Peyer's patch (tissue), 4 donors: ENCODE measurements around the gene CHST3.

Experiments used
- POLR2A ChIP-seq, 2 donors: fragments of 450-650 bp; IDR thresholded peaks; one replicate each; pipeline ENCODE4 v1.5.1; 2017; ENCODE audit warnings: antibody characterized with exemption in 2 of 2, mild to moderate bottlenecking in 2 of 2, moderate library complexity in 2 of 2
- TF ChIP-seq, protein P1 (sequence below), 6 experiments: fragments of 450-650 bp in 4 of 6; fragments of 200-600 bp in 2 of 6; sonication (generic) in 1 of 6; IDR thresholded peaks; one replicate each; pipeline ENCODE4 v1.5.1; 2017 to 2019; ENCODE audit warnings: antibody characterized with exemption in 6 of 6, mild to moderate bottlenecking in 3 of 6, moderate library complexity in 1 of 6

DNA sequence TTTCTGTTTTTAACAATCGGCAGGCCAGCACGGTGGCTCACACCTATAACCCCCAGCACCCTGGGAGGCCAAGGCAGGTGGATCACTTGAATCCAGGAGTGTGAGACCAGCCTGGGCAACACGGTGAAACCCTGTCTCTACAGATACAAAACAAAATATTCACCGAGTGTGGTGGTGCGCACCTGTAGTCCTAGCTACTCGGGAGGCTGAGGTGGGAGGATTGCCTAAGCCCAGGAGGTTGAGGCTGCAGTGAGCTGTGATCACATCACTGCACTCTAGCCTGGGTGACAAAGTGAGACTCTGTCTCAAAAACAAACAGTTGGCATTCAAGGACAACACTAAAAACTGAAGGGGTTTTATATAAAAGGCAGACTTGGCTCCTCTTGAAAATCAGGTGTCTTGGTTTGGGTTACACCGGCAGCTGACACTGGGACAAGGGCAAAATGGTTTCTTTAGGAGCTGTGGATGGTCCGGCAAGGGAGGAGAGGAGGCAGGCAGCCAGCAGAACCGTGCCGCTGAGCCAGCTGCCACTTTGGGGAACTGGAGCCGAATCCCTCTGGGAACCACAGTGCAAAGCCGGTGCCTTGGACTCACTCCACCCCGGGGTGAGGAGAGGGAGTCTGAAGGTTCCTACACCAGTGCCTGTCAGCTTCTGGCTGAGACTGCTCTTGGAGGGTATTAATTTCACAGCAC lies 52.6 kb downstream of the CHST3 start:
- no peak for TF ChIP-seq POLR2A (IDR thresholded peaks at IDR 0.05)
- TF ChIP-seq, protein P1, sequence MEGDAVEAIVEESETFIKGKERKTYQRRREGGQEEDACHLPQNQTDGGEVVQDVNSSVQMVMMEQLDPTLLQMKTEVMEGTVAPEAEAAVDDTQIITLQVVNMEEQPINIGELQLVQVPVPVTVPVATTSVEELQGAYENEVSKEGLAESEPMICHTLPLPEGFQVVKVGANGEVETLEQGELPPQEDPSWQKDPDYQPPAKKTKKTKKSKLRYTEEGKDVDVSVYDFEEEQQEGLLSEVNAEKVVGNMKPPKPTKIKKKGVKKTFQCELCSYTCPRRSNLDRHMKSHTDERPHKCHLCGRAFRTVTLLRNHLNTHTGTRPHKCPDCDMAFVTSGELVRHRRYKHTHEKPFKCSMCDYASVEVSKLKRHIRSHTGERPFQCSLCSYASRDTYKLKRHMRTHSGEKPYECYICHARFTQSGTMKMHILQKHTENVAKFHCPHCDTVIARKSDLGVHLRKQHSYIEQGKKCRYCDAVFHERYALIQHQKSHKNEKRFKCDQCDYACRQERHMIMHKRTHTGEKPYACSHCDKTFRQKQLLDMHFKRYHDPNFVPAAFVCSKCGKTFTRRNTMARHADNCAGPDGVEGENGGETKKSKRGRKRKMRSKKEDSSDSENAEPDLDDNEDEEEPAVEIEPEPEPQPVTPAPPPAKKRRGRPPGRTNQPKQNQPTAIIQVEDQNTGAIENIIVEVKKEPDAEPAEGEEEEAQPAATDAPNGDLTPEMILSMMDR (IDR thresholded peaks at IDR 0.05): no peak
